HG02981 (cell line): ENCODE measurements around the gene KCNH1.

Experiments
- ATAC-seq: cut with Tn5 transposase; IDR thresholded peaks from one replicate; pipeline ENCODE4 v1.9.1; 2021; ENCODE audit warnings: mild to moderate bottlenecking, moderate library complexity; ENCODE audit not compliant: unreplicated experiment

KCNH1 gene

GRCh38 chr1:210728437-210729149 lies 405.4 kb downstream of the KCNH1 start:
- ATAC-seq, result no peak

- ATAC-seq, result no peak
These were observed 406.2 kb downstream of the KCNH1 start for GRCh38 chr1:210727709-210728108.

- no peak for ATAC-seq
These were observed 407.3 kb downstream of the KCNH1 start for GRCh38 chr1:210726621-210727020.

- ATAC-seq, result no peak
These were observed 409.2 kb downstream of the KCNH1 start for GRCh38 chr1:210724768-210725167.

- ATAC-seq, result no peak
These were observed 410.3 kb downstream of the KCNH1 start for GRCh38 chr1:210723646-210724045.

GRCh38 chr1:210722410-210723081 lies 411.4 kb downstream of the KCNH1 start:
- ATAC-seq, result no peak

GRCh38 chr1:210715072-210715471 lies 418.9 kb downstream of the KCNH1 start:
- ATAC-seq, result no peak

- no peak for ATAC-seq
These were observed 421.9 kb downstream of the KCNH1 start for GRCh38 chr1:210711825-210712612.

GRCh38 chr1:210709701-210710100 lies 424.2 kb downstream of the KCNH1 start:
- no peak for ATAC-seq

GRCh38 chr1:210707300-210708240 lies 426.4 kb downstream of the KCNH1 start:
- ATAC-seq, result no peak

GRCh38 chr1:210706246-210706645 lies 427.7 kb downstream of the KCNH1 start:
- no peak for ATAC-seq

GRCh38 chr1:210705086-210705485 lies 428.9 kb downstream of the KCNH1 start:
- no peak for ATAC-seq

- ATAC-seq, result no peak
These were observed 430.4 kb downstream of the KCNH1 start for GRCh38 chr1:210703593-210703992.

GRCh38 chr1:210702506-210702905 lies 431.4 kb downstream of the KCNH1 start:
- no peak for ATAC-seq

GRCh38 chr1:210700511-210700910 lies 433.4 kb downstream of the KCNH1 start:
- ATAC-seq, result no peak

- ATAC-seq, result no peak
These were observed 433.9 kb downstream of the KCNH1 start for GRCh38 chr1:210700083-210700482.

- no peak for ATAC-seq
These were observed 435.3 kb downstream of the KCNH1 start for GRCh38 chr1:210698661-210699060.

GRCh38 chr1:210697185-210697584 lies 436.8 kb downstream of the KCNH1 start:
- ATAC-seq, result peak; percentile 7

GRCh38 chr1:210696709-210697108 lies 437.2 kb downstream of the KCNH1 start:
- ATAC-seq, result peak; percentile 94

GRCh38 chr1:210695026-210695425 lies 438.9 kb downstream of the KCNH1 start:
- ATAC-seq, result no peak

- ATAC-seq, result peak; percentile 36
These were observed 441.2 kb downstream of the KCNH1 start for GRCh38 chr1:210692796-210693195.
